Dermis blood vessel endothelial cell (primary cell): ENCODE results near the gene TBC1D4. TPM values are rescaled to one million over a fixed set of nuclear protein-coding genes. Genes with fewer than 3 reads are reported as not detected.
"Not testable (repeated sequence)": the region's sequence is repeated elsewhere in the genome, so short reads cannot be mapped to it uniquely, and the experiment has no call there.

ENCODE experiments used
- DNase-seq: peaks from one replicate; pipeline ENCODE4 v3.0.0; 2010
- total RNA-seq: library from RNA; depleted of rRNA; stranded (reverse); fragments of >200 nt; gene quantifications from 2 replicates; pipeline ENCODE4 v1.2.3, GENCODE V29; 2014

TBC1D4 gene
- total RNA-seq, 1 donor from 2014 or later, result 92.7 TPM

- no peak for DNase-seq
These were observed 163.7 kb downstream of the TBC1D4 start for GRCh38 chr13:75318138-75318833.

GRCh38 chr13:75316427-75316826, 165.5 kb downstream of the TBC1D4 start:
- peak; percentile 21 for DNase-seq

GRCh38 chr13:75312884-75313520, 169.0 kb downstream of the TBC1D4 start:
- DNase-seq, result no peak

- no peak for DNase-seq
These were observed 171.9 kb downstream of the TBC1D4 start for GRCh38 chr13:75309981-75310580.

- no peak for DNase-seq
These were observed 173.7 kb downstream of the TBC1D4 start for GRCh38 chr13:75308222-75308621.

GRCh38 chr13:75307370-75307949, 174.5 kb downstream of the TBC1D4 start:
- DNase-seq, result no peak

- not testable (repeated sequence) for DNase-seq
These were observed 175.0 kb downstream of the TBC1D4 start for GRCh38 chr13:75306967-75307366.

- DNase-seq, result peak; percentile 46
These were observed 176.9 kb downstream of the TBC1D4 start for GRCh38 chr13:75305059-75305458.

GRCh38 chr13:75303263-75303662, 178.7 kb downstream of the TBC1D4 start:
- no peak for DNase-seq

- no peak for DNase-seq
These were observed 179.8 kb downstream of the TBC1D4 start for GRCh38 chr13:75302071-75302698.

- no peak for DNase-seq
These were observed 181.8 kb downstream of the TBC1D4 start for GRCh38 chr13:75299913-75300862.

- no peak for DNase-seq
These were observed 182.7 kb downstream of the TBC1D4 start for GRCh38 chr13:75299246-75299645.

- no peak for DNase-seq
These were observed 185.3 kb downstream of the TBC1D4 start for GRCh38 chr13:75296641-75297040.

GRCh38 chr13:75295201-75295600, 186.8 kb downstream of the TBC1D4 start:
- no peak for DNase-seq

GRCh38 chr13:75294110-75294509, 187.9 kb downstream of the TBC1D4 start:
- DNase-seq, result peak; percentile 14

- no peak for DNase-seq
These were observed 196.7 kb downstream of the TBC1D4 start for GRCh38 chr13:75285310-75285709.

- no peak for DNase-seq
These were observed 202.1 kb downstream of the TBC1D4 start for GRCh38 chr13:75279834-75280369.

GRCh38 chr13:75273695-75274094, 208.3 kb downstream of the TBC1D4 start:
- DNase-seq, result not testable (repeated sequence)

- DNase-seq, result no peak
These were observed 210.1 kb downstream of the TBC1D4 start for GRCh38 chr13:75271846-75272245.

- DNase-seq, result not testable (repeated sequence)
These were observed 213.5 kb downstream of the TBC1D4 start for GRCh38 chr13:75268481-75268880.

GRCh38 chr13:75264611-75265010, 217.4 kb downstream of the TBC1D4 start:
- no peak for DNase-seq
